GM12878 (cell line): ENCODE measurements around the gene AKAP12.

Experiments
- CHD4 ChIP-seq: fragments of 200-600 bp; sonication (generic); IDR thresholded peaks from 2 replicates; pipeline ENCODE4 v1.6.1; 2016; ENCODE audit warnings: mild to moderate bottlenecking
- EP300 ChIP-seq, 2 experiments: fragments of 150-350 bp in 1 of 2; IDR thresholded peaks; 2 replicates each; pipeline ENCODE4 v1.6.1; 2011 to 2012; ENCODE audit warnings: low read depth in 2 of 2, low read length in 2 of 2, borderline replicate concordance in 1 of 2, improper control_type of control experiment in 1 of 2, inconsistent platforms in 1 of 2; ENCODE audit not compliant: control insufficient read depth in 1 of 2
- EZH2 ChIP-seq: IDR thresholded peaks from 2 replicates; pipeline ENCODE4 v1.6.1; 2012; ENCODE audit warnings: low read depth, mild to moderate bottlenecking, control low read depth, inconsistent platforms, low read length, borderline replicate concordance; ENCODE audit not compliant: control insufficient read depth
- GABPA ChIP-seq: IDR thresholded peaks from 2 replicates; pipeline ENCODE4 v1.6.1; 2014; ENCODE audit warnings: antibody characterized with exemption, low read depth, mild to moderate bottlenecking, inconsistent platforms
- POLR2A ChIP-seq: IDR thresholded peaks from 2 replicates; pipeline ENCODE4 v1.6.1; 2011; ENCODE audit warnings: low read depth, mild to moderate bottlenecking, low read length
- POLR2AphosphoS5 ChIP-seq: IDR thresholded peaks from 2 replicates; pipeline ENCODE4 v1.6.1; 2011; ENCODE audit warnings: mild to moderate bottlenecking, low read length, inconsistent platforms
- RFX5 ChIP-seq: IDR thresholded peaks from 2 replicates; pipeline ENCODE4 v1.6.1; 2011; ENCODE audit warnings: low read depth, low read length, improper control_type of control experiment
- SUZ12 ChIP-seq: fragments of 200-600 bp; sonication (generic); IDR thresholded peaks from one replicate; pipeline ENCODE4 v1.6.1; 2018; ENCODE audit warnings: antibody characterized with exemption, mild to moderate bottlenecking; ENCODE audit not compliant: unreplicated experiment
- YY1 ChIP-seq: IDR thresholded peaks from 2 replicates; pipeline ENCODE4 v1.6.1; 2011; ENCODE audit warnings: low read depth, mild to moderate bottlenecking, low read length
- ZNF274 ChIP-seq: IDR thresholded peaks from one replicate; pipeline ENCODE4 v1.8.0; 2011; ENCODE audit not compliant: insufficient read length, insufficient read depth
- TF ChIP-seq, protein P1 (sequence below), 3 experiments: IDR thresholded peaks in 2 of 3; conservative IDR thresholded peaks in 1 of 3; 2 replicates each; pipeline ENCODE4 v1.5.1; 2011; ENCODE audit warnings: low read depth in 3 of 3, low read length in 3 of 3, mild to moderate bottlenecking in 3 of 3, control low read depth in 2 of 3, moderate library complexity in 2 of 3, inconsistent platforms in 1 of 3, mixed read lengths in 1 of 3; ENCODE audit not compliant: control insufficient read depth in 2 of 3, insufficient read depth in 1 of 3; ENCODE audit errors: extremely low read depth in 1 of 3
- TF ChIP-seq, protein P2 (sequence below): IDR thresholded peaks from 2 replicates; pipeline ENCODE4 v1.6.1; 2012; ENCODE audit warnings: mild to moderate bottlenecking, low read depth, low read length

DNA sequence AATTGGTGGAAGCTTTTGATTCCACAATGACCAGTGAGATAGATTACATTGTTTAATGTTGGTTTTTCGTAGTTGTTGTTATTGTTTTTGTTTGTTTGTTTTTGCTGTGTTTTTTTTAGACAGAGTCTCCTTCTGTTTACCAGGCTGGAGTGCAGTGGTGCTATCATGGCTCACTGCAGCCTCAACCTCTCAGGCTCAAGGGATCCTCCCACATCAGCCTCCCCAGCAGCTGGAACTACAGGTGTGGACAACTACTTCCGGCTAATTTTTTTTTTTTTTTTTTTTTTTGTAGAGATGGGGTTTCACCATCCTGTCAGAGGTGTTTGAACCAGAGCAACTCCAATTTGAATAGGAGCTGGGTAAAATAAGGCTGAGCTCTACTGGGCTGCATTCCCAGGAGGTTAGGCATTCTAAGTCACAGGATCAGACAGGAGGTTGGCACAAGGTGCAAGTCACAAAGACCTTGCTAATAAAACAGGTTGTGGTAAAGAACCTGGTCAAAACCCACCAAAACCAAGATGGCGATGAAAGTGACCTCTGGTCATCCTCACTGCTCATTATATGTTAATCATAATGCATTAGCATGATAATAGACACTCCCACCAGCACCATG, 10.9 kb upstream of the AKAP12 start:
- TF ChIP-seq, protein P1, sequence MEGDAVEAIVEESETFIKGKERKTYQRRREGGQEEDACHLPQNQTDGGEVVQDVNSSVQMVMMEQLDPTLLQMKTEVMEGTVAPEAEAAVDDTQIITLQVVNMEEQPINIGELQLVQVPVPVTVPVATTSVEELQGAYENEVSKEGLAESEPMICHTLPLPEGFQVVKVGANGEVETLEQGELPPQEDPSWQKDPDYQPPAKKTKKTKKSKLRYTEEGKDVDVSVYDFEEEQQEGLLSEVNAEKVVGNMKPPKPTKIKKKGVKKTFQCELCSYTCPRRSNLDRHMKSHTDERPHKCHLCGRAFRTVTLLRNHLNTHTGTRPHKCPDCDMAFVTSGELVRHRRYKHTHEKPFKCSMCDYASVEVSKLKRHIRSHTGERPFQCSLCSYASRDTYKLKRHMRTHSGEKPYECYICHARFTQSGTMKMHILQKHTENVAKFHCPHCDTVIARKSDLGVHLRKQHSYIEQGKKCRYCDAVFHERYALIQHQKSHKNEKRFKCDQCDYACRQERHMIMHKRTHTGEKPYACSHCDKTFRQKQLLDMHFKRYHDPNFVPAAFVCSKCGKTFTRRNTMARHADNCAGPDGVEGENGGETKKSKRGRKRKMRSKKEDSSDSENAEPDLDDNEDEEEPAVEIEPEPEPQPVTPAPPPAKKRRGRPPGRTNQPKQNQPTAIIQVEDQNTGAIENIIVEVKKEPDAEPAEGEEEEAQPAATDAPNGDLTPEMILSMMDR (IDR thresholded peaks at IDR 0.05 in 2 of 3, conservative IDR thresholded peaks at IDR 0.05 in 1 of 3; ENCODE audit: control insufficient read depth in 2 of 3, extremely low read depth in 1 of 3, insufficient read depth in 1 of 3, low read depth in 3 of 3, low read length in 3 of 3): no peak
- TF ChIP-seq YY1 (no peak), EP300 (IDR thresholded peaks at IDR 0.05; ENCODE audit: borderline replicate concordance in 1 of 2, control insufficient read depth in 1 of 2, low read depth in 2 of 2, low read length in 2 of 2) (no peak), SUZ12 (no peak), RFX5 (no peak), ZNF274 (no peak), POLR2A (no peak), GABPA (no peak), EZH2 (no peak), CHD4 (no peak), POLR2AphosphoS5 (no peak)
- TF ChIP-seq, protein P2, sequence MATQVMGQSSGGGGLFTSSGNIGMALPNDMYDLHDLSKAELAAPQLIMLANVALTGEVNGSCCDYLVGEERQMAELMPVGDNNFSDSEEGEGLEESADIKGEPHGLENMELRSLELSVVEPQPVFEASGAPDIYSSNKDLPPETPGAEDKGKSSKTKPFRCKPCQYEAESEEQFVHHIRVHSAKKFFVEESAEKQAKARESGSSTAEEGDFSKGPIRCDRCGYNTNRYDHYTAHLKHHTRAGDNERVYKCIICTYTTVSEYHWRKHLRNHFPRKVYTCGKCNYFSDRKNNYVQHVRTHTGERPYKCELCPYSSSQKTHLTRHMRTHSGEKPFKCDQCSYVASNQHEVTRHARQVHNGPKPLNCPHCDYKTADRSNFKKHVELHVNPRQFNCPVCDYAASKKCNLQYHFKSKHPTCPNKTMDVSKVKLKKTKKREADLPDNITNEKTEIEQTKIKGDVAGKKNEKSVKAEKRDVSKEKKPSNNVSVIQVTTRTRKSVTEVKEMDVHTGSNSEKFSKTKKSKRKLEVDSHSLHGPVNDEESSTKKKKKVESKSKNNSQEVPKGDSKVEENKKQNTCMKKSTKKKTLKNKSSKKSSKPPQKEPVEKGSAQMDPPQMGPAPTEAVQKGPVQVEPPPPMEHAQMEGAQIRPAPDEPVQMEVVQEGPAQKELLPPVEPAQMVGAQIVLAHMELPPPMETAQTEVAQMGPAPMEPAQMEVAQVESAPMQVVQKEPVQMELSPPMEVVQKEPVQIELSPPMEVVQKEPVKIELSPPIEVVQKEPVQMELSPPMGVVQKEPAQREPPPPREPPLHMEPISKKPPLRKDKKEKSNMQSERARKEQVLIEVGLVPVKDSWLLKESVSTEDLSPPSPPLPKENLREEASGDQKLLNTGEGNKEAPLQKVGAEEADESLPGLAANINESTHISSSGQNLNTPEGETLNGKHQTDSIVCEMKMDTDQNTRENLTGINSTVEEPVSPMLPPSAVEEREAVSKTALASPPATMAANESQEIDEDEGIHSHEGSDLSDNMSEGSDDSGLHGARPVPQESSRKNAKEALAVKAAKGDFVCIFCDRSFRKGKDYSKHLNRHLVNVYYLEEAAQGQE: no peak
